Activated CD8-positive, alpha-beta memory T cell treated with anti-CD3 and anti-CD28 coated beads for 36 hours (primary cell): ENCODE measurements around the gene SP2. TPM values are rescaled to one million over a fixed set of nuclear protein-coding genes. Genes with fewer than 3 reads are reported as not detected.

ENCODE experiments used
- CTCF ChIA-PET: fragments of 350-600 bp; sonication (Branson Sonifier 250); formaldehyde crosslinking; loops from one replicate; lab custom pipeline; 2021; ENCODE audit warnings: antibody characterized with exemption; lab: Charles Lee
- POLR2A ChIA-PET: fragments of 350-600 bp; sonication (Branson Sonifier 250); formaldehyde crosslinking; loops from one replicate; lab custom pipeline; 2021; ENCODE audit warnings: antibody characterized with exemption; lab: Charles Lee
- total RNA-seq, 2 experiments: library from RNA; stranded (reverse); gene quantifications; one replicate each; pipeline ENCODE4 v1.2.3, GENCODE V29; 2021

Gene SP2
- total RNA-seq, 2 experiments from 2014 or later = 15.8 to 18.3 TPM

GRCh38 chr17:47864791-47865216 lies 31.2 kb upstream of the SP2 start:
- ChIA-PET POLR2A (no interaction called here), CTCF (interaction anchor here (0.7 to 1.7 kb wide), 3 partner anchors 18 to 25 kb away, joined by 3 to 5 read pairs (median 3); partner anchors contain the start of gene SCRN2)

GRCh38 chr17:47866941-47867340 lies 29.1 kb upstream of the SP2 start:
- ChIA-PET POLR2A (no interaction called here), CTCF (interaction anchor here (0.5 kb wide), 1 partner anchor 9 kb away, joined by 5 read pairs; no protein-coding TSS in a partner anchor)

GRCh38 chr17:47867813-47868533 lies 28.1 kb upstream of the SP2 start:
- ChIA-PET POLR2A (no interaction called here), CTCF (no interaction called here)

- POLR2A ChIA-PET = no interaction called here
These were observed 26.9 kb upstream of the SP2 start for GRCh38 chr17:47869114-47869513.

GRCh38 chr17:47870056-47870455 lies 26.0 kb upstream of the SP2 start:
- ChIA-PET CTCF (interaction anchor here (0.6 to 1.2 kb wide), 3 partner anchors 11 to 84 kb away, joined by 3 read pairs; no protein-coding TSS in a partner anchor), POLR2A (no interaction called here)

More at GRCh38 chr17:47869114-47869513, 26.9 kb upstream of the SP2 start:
- CTCF ChIA-PET = interaction anchor here (0.7 kb wide), 1 partner anchor 20 kb away, joined by 3 read pairs; no protein-coding TSS in a partner anchor

GRCh38 chr17:47871048-47871447 lies 25.0 kb upstream of the SP2 start:
- ChIA-PET CTCF (interaction anchor here (1.1 to 1.2 kb wide), 2 partner anchors 10 to 25 kb away, joined by 3 read pairs; no protein-coding TSS in a partner anchor), POLR2A (no interaction called here)

- POLR2A ChIA-PET = interaction anchor here (0.7 kb wide), 1 partner anchor 25 kb away, joined by 6 read pairs; no protein-coding TSS in a partner anchor
- CTCF ChIA-PET = interaction anchor here (0.7 kb wide), 1 partner anchor 64 kb away, joined by 3 read pairs; no protein-coding TSS in a partner anchor
These were observed 23.9 kb upstream of the SP2 start for GRCh38 chr17:47872019-47872650.

GRCh38 chr17:47872651-47873161 lies 23.3 kb upstream of the SP2 start:
- POLR2A ChIA-PET = no interaction called here
- CTCF ChIA-PET = interaction anchor here (0.6 kb wide), 1 partner anchor 17 kb away, joined by 3 read pairs; no protein-coding TSS in a partner anchor

GRCh38 chr17:47873200-47874090 lies 22.6 kb upstream of the SP2 start:
- ChIA-PET CTCF (interaction anchor here (0.6 kb wide), 1 partner anchor 16 kb away, joined by 3 read pairs; no protein-coding TSS in a partner anchor), POLR2A (no interaction called here)

GRCh38 chr17:47875011-47875985 lies 20.7 kb upstream of the SP2 start:
- POLR2A ChIA-PET = no interaction called here
- CTCF ChIA-PET = no interaction called here

- CTCF ChIA-PET = interaction anchor here (0.7 kb wide), 1 partner anchor 15 kb away, joined by 3 read pairs; no protein-coding TSS in a partner anchor
- POLR2A ChIA-PET = no interaction called here
These were observed 18.5 kb upstream of the SP2 start for GRCh38 chr17:47877368-47878034.

- CTCF ChIA-PET = interaction anchor here (0.7 to 2.3 kb wide), 3 partner anchors 11 to 37 kb away, joined by 3 to 9 read pairs (median 4); partner anchors contain the start of gene SCRN2
- POLR2A ChIA-PET = no interaction called here
These were observed 17.6 kb upstream of the SP2 start for GRCh38 chr17:47878203-47879027.

GRCh38 chr17:47879028-47879585 lies 16.9 kb upstream of the SP2 start:
- ChIA-PET POLR2A (no interaction called here), CTCF (interaction anchor here (0.6 to 2.3 kb wide), 3 partner anchors 11 to 38 kb away, joined by 3 to 9 read pairs (median 4); partner anchors contain the start of gene SCRN2)

- CTCF ChIA-PET = interaction anchor here (0.6 to 2.3 kb wide), 3 partner anchors 10 to 39 kb away, joined by 3 to 9 read pairs (median 4); partner anchors contain the start of gene SCRN2
- POLR2A ChIA-PET = no interaction called here
These were observed 16.1 kb upstream of the SP2 start for GRCh38 chr17:47879776-47880454.

- ChIA-PET POLR2A (no interaction called here), CTCF (interaction anchor here (0.9 to 13.9 kb wide), 2 partner anchors 34 to 39 kb away, joined by 3 to 379 read pairs; partner anchors contain the start of genes SCRN2 and SP6)
These were observed 13.8 kb upstream of the SP2 start for GRCh38 chr17:47882247-47882646.
